HUES64 (cell line): ENCODE data around the gene SMG1.

Source experiments
- H3K27ac ChIP-seq: 2 replicates; pipeline ENCODE4 v1.7.0; 2013; ENCODE audit warnings: low read depth, low read length, inconsistent platforms
- H3K27me3 ChIP-seq: 2 replicates; pipeline ENCODE4 v1.6.1; 2013; ENCODE audit warnings: mild to moderate bottlenecking, low read length; ENCODE audit not compliant: insufficient read depth
- H3K36me3 ChIP-seq: 2 replicates; pipeline ENCODE4 v1.6.1; 2013; ENCODE audit warnings: mild to moderate bottlenecking, low read length; ENCODE audit not compliant: insufficient read depth
- H3K4me1 ChIP-seq: 2 replicates; pipeline ENCODE4 v1.6.1; 2013; ENCODE audit warnings: mild to moderate bottlenecking, low read length, moderate library complexity; ENCODE audit not compliant: insufficient read depth
- H3K4me3 ChIP-seq: 2 replicates; pipeline ENCODE4 v1.5.1; 2013; ENCODE audit warnings: mild to moderate bottlenecking, low read length, moderate library complexity
- H3K9ac ChIP-seq: 2 replicates; pipeline ENCODE4 v1.6.1; 2013; ENCODE audit warnings: mild to moderate bottlenecking, low read depth, low read length
- H3K9me3 ChIP-seq: 2 replicates; pipeline ENCODE4 v1.6.1; 2013; ENCODE audit warnings: low read depth, low read length; ENCODE audit not compliant: insufficient read depth
- WGBS: fragments of 150-250, 120-280 bp; methylation state at CpG from one replicate; pipeline ENCODE4 v1.1.7; 2013; ENCODE audit warnings: missing lambda C conversion rate; 5-methylcytosine and 5-hydroxymethylcytosine counted together

Gene SMG1

GRCh38 chr16:18842565-18842964, 83.6 kb downstream of the SMG1 start:
- 95% methylated on average over 6 of the region's 6 CpGs for WGBS
- Histone ChIP-seq H3K36me3 (peaks cover 98% of the 10 kb centered on the region), H3K9me3 (no peaks in the 10 kb centered on the region), H3K4me3 (no peak overlapping the region), H3K9ac (no peak overlapping the region), H3K27ac (no peak overlapping the region), H3K27me3 (no peaks in the 10 kb centered on the region), H3K4me1 (peaks cover 5% of the 10 kb centered on the region; the same call in 1 of the 2 replicates)

GRCh38 chr16:18841833-18842525, 84.2 kb downstream of the SMG1 start:
- 91% methylated on average over 7 of the region's 7 CpGs for WGBS
- H3K27ac ChIP-seq = no peak overlapping the region
- H3K27me3 ChIP-seq = no peaks in the 10 kb centered on the region
- H3K4me3 ChIP-seq = no peak overlapping the region
- peaks cover 98% of the 10 kb centered on the region for H3K36me3 ChIP-seq
- H3K9ac ChIP-seq = no peak overlapping the region
- H3K9me3 ChIP-seq = no peaks in the 10 kb centered on the region
- peaks cover 4% of the 10 kb centered on the region; the same call in 1 of the 2 replicates for H3K4me1 ChIP-seq

- Histone ChIP-seq H3K27ac (no peak overlapping the region), H3K36me3 (peaks cover 98% of the 10 kb centered on the region), H3K4me1 (no peaks in the 10 kb centered on the region), H3K4me3 (no peak overlapping the region), H3K9ac (no peak overlapping the region), H3K9me3 (no peaks in the 10 kb centered on the region), H3K27me3 (no peaks in the 10 kb centered on the region)
- WGBS = 88% methylated on average over 5 of the region's 6 CpGs
These were observed 86.7 kb downstream of the SMG1 start for GRCh38 chr16:18839555-18839954.

GRCh38 chr16:18836702-18837101, 89.5 kb downstream of the SMG1 start:
- Histone ChIP-seq H3K36me3 (peaks cover 100% of the 10 kb centered on the region), H3K9me3 (no peaks in the 10 kb centered on the region), H3K27me3 (no peaks in the 10 kb centered on the region), H3K27ac (no peak overlapping the region), H3K4me3 (no peak overlapping the region), H3K9ac (no peak overlapping the region), H3K4me1 (no peaks in the 10 kb centered on the region)

GRCh38 chr16:18834864-18835263, 91.3 kb downstream of the SMG1 start:
- WGBS = 95% methylated on average over 4 of the region's 4 CpGs
- H3K27me3 ChIP-seq = no peaks in the 10 kb centered on the region
- H3K36me3 ChIP-seq = peaks cover 100% of the 10 kb centered on the region
- H3K4me1 ChIP-seq = no peaks in the 10 kb centered on the region
- H3K4me3 ChIP-seq = no peak overlapping the region
- H3K9me3 ChIP-seq = no peaks in the 10 kb centered on the region
- no peak overlapping the region for H3K9ac ChIP-seq
- no peak overlapping the region for H3K27ac ChIP-seq

- 93% methylated on average over 9 of the region's 9 CpGs for WGBS
- H3K4me1 ChIP-seq = no peaks in the 10 kb centered on the region
- no peak overlapping the region for H3K9ac ChIP-seq
- H3K36me3 ChIP-seq = peaks cover 100% of the 10 kb centered on the region
- no peaks in the 10 kb centered on the region for H3K27me3 ChIP-seq
- no peak overlapping the region for H3K27ac ChIP-seq
- H3K4me3 ChIP-seq = no peak overlapping the region
- no peaks in the 10 kb centered on the region for H3K9me3 ChIP-seq
These were observed 92.3 kb downstream of the SMG1 start for GRCh38 chr16:18833707-18834505.

- Histone ChIP-seq H3K9ac (no peak overlapping the region), H3K27ac (no peak overlapping the region), H3K27me3 (no peaks in the 10 kb centered on the region), H3K4me3 (no peak overlapping the region), H3K9me3 (no peaks in the 10 kb centered on the region), H3K36me3 (peaks cover 100% of the 10 kb centered on the region), H3K4me1 (no peaks in the 10 kb centered on the region)
- WGBS = 96% methylated on average over 7 of the region's 8 CpGs
These were observed 93.6 kb downstream of the SMG1 start for GRCh38 chr16:18832613-18833012.

- 94% methylated on average over 2 of the region's 2 CpGs for WGBS
- Histone ChIP-seq H3K4me3 (no peak overlapping the region), H3K9me3 (no peaks in the 10 kb centered on the region), H3K9ac (no peak overlapping the region), H3K27ac (no peak overlapping the region), H3K27me3 (no peaks in the 10 kb centered on the region), H3K36me3 (peaks cover 97% of the 10 kb centered on the region), H3K4me1 (no peaks in the 10 kb centered on the region)
These were observed 94.2 kb downstream of the SMG1 start for GRCh38 chr16:18832006-18832405.

GRCh38 chr16:18829251-18829650, 97.0 kb downstream of the SMG1 start:
- no peaks in the 10 kb centered on the region for H3K9me3 ChIP-seq
- no peaks in the 10 kb centered on the region for H3K27me3 ChIP-seq
- H3K4me1 ChIP-seq = no peaks in the 10 kb centered on the region
- peaks cover 71% of the 10 kb centered on the region for H3K36me3 ChIP-seq
- WGBS = 95% methylated on average over 6 of the region's 6 CpGs
- H3K27ac ChIP-seq = no peak overlapping the region
- H3K9ac ChIP-seq = no peak overlapping the region
- H3K4me3 ChIP-seq = no peak overlapping the region

GRCh38 chr16:18827890-18828289, 98.3 kb downstream of the SMG1 start:
- no peaks in the 10 kb centered on the region for H3K9me3 ChIP-seq
- H3K4me1 ChIP-seq = no peaks in the 10 kb centered on the region
- WGBS = 83% methylated on average over 4 of the region's 4 CpGs
- no peak overlapping the region for H3K27ac ChIP-seq
- H3K36me3 ChIP-seq = peaks cover 58% of the 10 kb centered on the region
- H3K4me3 ChIP-seq = no peak overlapping the region
- H3K27me3 ChIP-seq = no peaks in the 10 kb centered on the region
- no peak overlapping the region for H3K9ac ChIP-seq

GRCh38 chr16:18816286-18816685, 109.9 kb downstream of the SMG1 start:
- H3K27me3 ChIP-seq = no peaks in the 10 kb centered on the region
- no peaks in the 10 kb centered on the region for H3K4me1 ChIP-seq
- no peak overlapping the region for H3K9ac ChIP-seq
- no peak overlapping the region for H3K4me3 ChIP-seq
- WGBS = 94% methylated on average over 3 of the region's 3 CpGs
- peaks cover 89% of the 10 kb centered on the region for H3K36me3 ChIP-seq
- no peak overlapping the region for H3K27ac ChIP-seq
- no peaks in the 10 kb centered on the region for H3K9me3 ChIP-seq
